Common myeloid progenitor, CD34-positive (primary cell): ENCODE results near the gene NKAIN2.

Experiments
- CTCF ChIA-PET: fragments of 350-600 bp; sonication (Branson Sonifier 250); formaldehyde crosslinking; loops from one replicate; lab custom pipeline; 2021; ENCODE audit warnings: antibody characterized with exemption; lab: Charles Lee
- POLR2A ChIA-PET: fragments of 350-600 bp; sonication (Branson Sonifier 250); formaldehyde crosslinking; loops from one replicate; lab custom pipeline; 2021; ENCODE audit warnings: antibody characterized with exemption; lab: Charles Lee
- DNase-seq, 3 donors: peaks; one replicate each; pipeline versions ENCODE4 v3.0.0 to v3.0.0-alpha.2; 2013
- H3K27ac ChIP-seq, 2 experiments: 1 replicate in 1 of 2; 2 replicates in 1 of 2; pipeline ENCODE4 v1.7.0; 2013; ENCODE audit warnings: inconsistent platforms in 2 of 2, low read length in 2 of 2, mild to moderate bottlenecking in 2 of 2, low read depth in 1 of 2, moderate library complexity in 1 of 2; ENCODE audit not compliant: severe bottlenecking in 2 of 2, insufficient read depth in 1 of 2, poor library complexity in 1 of 2
- H3K27me3 ChIP-seq, 5 experiments: replicated peaks in 2 of 5; 1 replicate in 3 of 5; 2 replicates in 2 of 5; pipeline versions ENCODE4 v1.6.1 to v1.7.0; 2013; ENCODE audit warnings: low read length in 4 of 5, mild to moderate bottlenecking in 2 of 5, moderate library complexity in 2 of 5, inconsistent platforms in 1 of 5; ENCODE audit not compliant: insufficient read depth in 5 of 5, control insufficient read depth in 4 of 5
- H3K36me3 ChIP-seq, 4 experiments: 1 replicate in 2 of 4; 2 replicates in 2 of 4; pipeline versions ENCODE4 v1.6.1 to v1.7.0; 2013; ENCODE audit warnings: low read length in 3 of 4, control low read depth in 1 of 4, mild to moderate bottlenecking in 1 of 4; ENCODE audit not compliant: control insufficient read depth in 4 of 4, insufficient read depth in 4 of 4
- H3K4me1 ChIP-seq, 4 experiments: 1 replicate in 3 of 4; 2 replicates in 1 of 4; pipeline versions ENCODE4 v1.6.1 to v1.7.1; 2013; ENCODE audit warnings: low read length in 3 of 4, mild to moderate bottlenecking in 3 of 4, control low read depth in 1 of 4, inconsistent platforms in 1 of 4, moderate library complexity in 1 of 4; ENCODE audit not compliant: control insufficient read depth in 4 of 4, insufficient read depth in 4 of 4; ENCODE audit errors: control extremely low read depth in 1 of 4
- H3K4me3 ChIP-seq, 7 experiments: 1 replicate in 4 of 7; 2 replicates in 3 of 7; pipeline versions ENCODE4 v1.5.1 to v1.7.0; 2013; ENCODE audit warnings: mild to moderate bottlenecking in 7 of 7, low read length in 6 of 7, moderate library complexity in 6 of 7, inconsistent platforms in 2 of 7, low read depth in 2 of 7, control low read depth in 1 of 7; ENCODE audit not compliant: insufficient read depth in 4 of 7, control insufficient read depth in 1 of 7; ENCODE audit errors: extremely low read depth in 1 of 7
- H3K9me3 ChIP-seq, 5 experiments: 1 replicate in 4 of 5; 2 replicates in 1 of 5; pipeline versions ENCODE4 v1.6.1 to v1.7.1; 2013; ENCODE audit warnings: low read length in 4 of 5, mild to moderate bottlenecking in 2 of 5, inconsistent platforms in 1 of 5, low read depth in 1 of 5, moderate library complexity in 1 of 5; ENCODE audit not compliant: control insufficient read depth in 4 of 5, insufficient read depth in 2 of 5; ENCODE audit errors: control extremely low read depth in 1 of 5
- WGBS: methylation state at CpG from one replicate; pipeline ENCODE4 v1.1.5; 2013; ENCODE audit not compliant: insufficient coverage; 5-methylcytosine and 5-hydroxymethylcytosine counted together

The NKAIN2 gene

GRCh38 chr6:124119596-124119995 is 315.9 kb downstream of the NKAIN2 start:
- CTCF ChIA-PET: no interaction called here
- Histone ChIP-seq H3K9me3 (peaks cover 0 to 1% (median 0%) of the 10 kb centered on the region in 5 experiments), H3K27ac (no peak overlapping the region), H3K4me3 (no peak overlapping the region), H3K36me3 (no peaks in the 10 kb centered on the region), H3K27me3 (no peaks in the 10 kb centered on the region), H3K4me1 (no peaks in the 10 kb centered on the region)
- DNase-seq: no peak
- POLR2A ChIA-PET: no interaction called here
- WGBS: no CpG with 5 or more reads among the region's 1 CpG

DNA sequence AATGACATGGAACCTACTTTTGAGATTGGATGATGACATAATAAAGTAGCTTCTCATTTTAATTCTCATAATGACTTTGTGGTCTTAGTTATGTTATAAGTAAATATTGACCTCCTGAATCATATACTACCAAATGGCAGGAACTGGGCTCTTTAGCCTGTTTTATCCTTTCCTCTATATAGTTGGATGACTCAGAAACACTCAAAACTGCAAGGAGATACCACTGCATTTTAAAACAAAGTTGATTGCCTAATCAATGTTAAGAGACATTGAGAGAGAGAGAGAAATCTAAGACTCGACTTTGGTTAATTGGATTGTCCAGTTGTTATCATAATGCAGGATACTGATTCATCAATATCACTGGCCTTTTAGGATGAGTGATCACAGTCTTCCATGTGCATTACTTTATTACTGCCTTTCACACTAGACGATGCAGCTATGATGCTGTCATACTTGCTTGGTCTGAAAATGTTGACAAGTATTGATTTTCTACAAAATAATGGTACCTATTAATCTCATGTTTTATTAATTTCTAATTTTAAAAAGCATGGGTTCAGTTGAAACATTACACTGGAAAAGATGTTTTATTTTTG is 320.0 kb downstream of the NKAIN2 start:
- ChIA-PET CTCF (interaction anchor here (0.8 to 1.4 kb wide), 2 partner anchors 9 to 321 kb away, joined by 3 read pairs; no protein-coding TSS in a partner anchor), POLR2A (no interaction called here)
- WGBS: no CpG with 5 or more reads among the region's 2 CpGs
- H3K4me3 ChIP-seq: no peak overlapping the region
- H3K4me1 ChIP-seq: no peaks in the 10 kb centered on the region
- H3K36me3 ChIP-seq: peaks cover 0 to 2% (median 0%) of the 10 kb centered on the region in 4 experiments
- DNase-seq: no peak
- H3K27ac ChIP-seq: no peak overlapping the region
- H3K9me3 ChIP-seq: peaks cover 0 to 1% (median 0%) of the 10 kb centered on the region in 5 experiments
- H3K27me3 ChIP-seq: no peaks in the 10 kb centered on the region

- WGBS: 100% methylated on average over 1 of the region's 4 CpGs
- H3K36me3 ChIP-seq: peaks cover 0 to 10% (median 2%) of the 10 kb centered on the region in 4 experiments
- peaks cover 0 to 3% (median under 1%) of the 10 kb centered on the region in 4 experiments for H3K4me1 ChIP-seq
- ChIA-PET CTCF (no interaction called here), POLR2A (no interaction called here)
- H3K27ac ChIP-seq: no peak overlapping the region
- H3K4me3 ChIP-seq: no peak overlapping the region
- DNase-seq: no peak
- no peaks in the 10 kb centered on the region for H3K27me3 ChIP-seq
- peaks cover 0 to 9% (median 8%) of the 10 kb centered on the region in 5 experiments for H3K9me3 ChIP-seq
These were observed 327.6 kb downstream of the NKAIN2 start for GRCh38 chr6:124131259-124131658.

GRCh38 chr6:124131779-124132178 is 328.1 kb downstream of the NKAIN2 start:
- ChIA-PET CTCF (no interaction called here), POLR2A (no interaction called here)
- Histone ChIP-seq H3K4me3 (no peak overlapping the region), H3K9me3 (peaks cover 0 to 9% (median 8%) of the 10 kb centered on the region in 5 experiments), H3K4me1 (peaks cover 0 to 3% (median under 1%) of the 10 kb centered on the region in 4 experiments), H3K36me3 (peaks cover 0 to 10% (median 1%) of the 10 kb centered on the region in 4 experiments), H3K27ac (no peak overlapping the region), H3K27me3 (no peaks in the 10 kb centered on the region)
- DNase-seq: no peak

DNA sequence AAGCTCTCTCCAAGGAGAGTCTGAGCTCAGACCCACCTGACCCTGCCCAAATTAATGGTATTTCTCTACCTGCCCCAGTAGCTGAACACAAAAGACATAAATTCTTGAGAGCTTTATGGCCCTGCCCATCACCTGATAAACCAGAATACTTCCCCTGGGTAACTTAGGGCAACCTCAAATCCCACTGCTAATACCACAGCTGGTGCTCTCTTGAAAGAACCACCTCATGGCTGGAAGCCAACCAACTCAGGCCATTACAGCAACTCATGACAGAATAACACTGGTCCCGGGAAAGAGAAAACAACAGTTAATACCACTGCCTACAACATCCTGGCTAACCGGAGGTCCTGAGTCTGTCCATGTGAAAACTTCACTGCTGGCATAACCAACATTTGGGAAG is 328.6 kb downstream of the NKAIN2 start:
- 80% methylated on average over 2 of the region's 2 CpGs for WGBS
- POLR2A ChIA-PET: no interaction called here
- no peak overlapping the region for H3K4me3 ChIP-seq
- CTCF ChIA-PET: interaction anchor here (1.4 kb wide), 1 partner anchor 8 kb away, joined by 3 read pairs; no protein-coding TSS in a partner anchor
- peaks cover 0 to 10% (median under 1%) of the 10 kb centered on the region in 4 experiments for H3K36me3 ChIP-seq
- DNase-seq: peak in 2 of 3 donors; percentile 1 to 4
- peaks cover 0 to 3% (median under 1%) of the 10 kb centered on the region in 4 experiments for H3K4me1 ChIP-seq
- H3K9me3 ChIP-seq: peaks cover 0 to 9% (median 8%) of the 10 kb centered on the region in 5 experiments
- no peak overlapping the region for H3K27ac ChIP-seq
- H3K27me3 ChIP-seq: no peaks in the 10 kb centered on the region

- H3K9me3 ChIP-seq: no peaks in the 10 kb centered on the region
- no CpG with 5 or more reads among the region's 2 CpGs for WGBS
- H3K4me1 ChIP-seq: no peaks in the 10 kb centered on the region
- CTCF ChIA-PET: no interaction called here
- no peak for DNase-seq
- no peaks in the 10 kb centered on the region for H3K27me3 ChIP-seq
- POLR2A ChIA-PET: no interaction called here
- H3K36me3 ChIP-seq: no peaks in the 10 kb centered on the region
- no peak overlapping the region for H3K27ac ChIP-seq
- no peak overlapping the region for H3K4me3 ChIP-seq
These were observed 339.2 kb downstream of the NKAIN2 start for GRCh38 chr6:124142852-124143251.

- CTCF ChIA-PET: no interaction called here
- POLR2A ChIA-PET: no interaction called here
These were observed 339.8 kb downstream of the NKAIN2 start for GRCh38 chr6:124143435-124143834.

More at GRCh38 chr6:124143435-124143834, 339.8 kb downstream of the NKAIN2 start:
- no peaks in the 10 kb centered on the region for H3K4me1 ChIP-seq
- H3K36me3 ChIP-seq: no peaks in the 10 kb centered on the region
- DNase-seq: no peak
- no peaks in the 10 kb centered on the region for H3K9me3 ChIP-seq
- no peak overlapping the region for H3K27ac ChIP-seq
- H3K4me3 ChIP-seq: no peak overlapping the region
- no peaks in the 10 kb centered on the region for H3K27me3 ChIP-seq
